GM10266 (cell line): ENCODE results near the gene HIRA.
"Not testable (repeated sequence)": the region's sequence is repeated elsewhere in the genome, so short reads cannot be mapped to it uniquely, and the experiment has no call there.

Source experiments
- DNase-seq: peaks from one replicate; pipeline ENCODE4 v3.0.0; 2012; ENCODE audit errors: extremely low spot score
- TF ChIP-seq, protein P1 (sequence below): IDR thresholded peaks from 2 replicates; pipeline ENCODE4 v1.5.1; 2012; ENCODE audit warnings: mild to moderate bottlenecking, low read depth; ENCODE audit not compliant: control insufficient read depth, insufficient read depth; ENCODE audit errors: missing control alignments

HIRA gene

DNA sequence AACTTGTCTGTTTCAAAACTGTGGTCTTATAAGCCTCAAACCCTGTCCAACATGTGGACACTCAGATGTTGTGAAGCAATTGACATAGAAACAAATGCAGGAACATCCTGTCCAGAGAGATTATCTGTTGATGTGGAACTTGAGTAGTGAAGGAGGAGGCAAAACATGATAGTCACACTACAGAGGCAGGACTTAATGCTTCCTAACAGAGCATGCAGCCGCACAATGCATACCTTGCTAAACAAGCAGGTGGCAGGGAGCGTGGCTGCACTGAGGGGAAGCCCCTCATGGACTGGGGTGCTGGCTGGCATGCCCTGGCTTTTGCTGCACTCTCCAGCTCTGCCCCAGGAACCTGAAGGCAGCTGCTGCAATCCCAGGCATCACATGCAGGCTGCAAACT is 10.6 kb upstream of the HIRA start:
- TF ChIP-seq, protein P1, sequence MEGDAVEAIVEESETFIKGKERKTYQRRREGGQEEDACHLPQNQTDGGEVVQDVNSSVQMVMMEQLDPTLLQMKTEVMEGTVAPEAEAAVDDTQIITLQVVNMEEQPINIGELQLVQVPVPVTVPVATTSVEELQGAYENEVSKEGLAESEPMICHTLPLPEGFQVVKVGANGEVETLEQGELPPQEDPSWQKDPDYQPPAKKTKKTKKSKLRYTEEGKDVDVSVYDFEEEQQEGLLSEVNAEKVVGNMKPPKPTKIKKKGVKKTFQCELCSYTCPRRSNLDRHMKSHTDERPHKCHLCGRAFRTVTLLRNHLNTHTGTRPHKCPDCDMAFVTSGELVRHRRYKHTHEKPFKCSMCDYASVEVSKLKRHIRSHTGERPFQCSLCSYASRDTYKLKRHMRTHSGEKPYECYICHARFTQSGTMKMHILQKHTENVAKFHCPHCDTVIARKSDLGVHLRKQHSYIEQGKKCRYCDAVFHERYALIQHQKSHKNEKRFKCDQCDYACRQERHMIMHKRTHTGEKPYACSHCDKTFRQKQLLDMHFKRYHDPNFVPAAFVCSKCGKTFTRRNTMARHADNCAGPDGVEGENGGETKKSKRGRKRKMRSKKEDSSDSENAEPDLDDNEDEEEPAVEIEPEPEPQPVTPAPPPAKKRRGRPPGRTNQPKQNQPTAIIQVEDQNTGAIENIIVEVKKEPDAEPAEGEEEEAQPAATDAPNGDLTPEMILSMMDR, result no peak
- no peak for DNase-seq

DNA sequence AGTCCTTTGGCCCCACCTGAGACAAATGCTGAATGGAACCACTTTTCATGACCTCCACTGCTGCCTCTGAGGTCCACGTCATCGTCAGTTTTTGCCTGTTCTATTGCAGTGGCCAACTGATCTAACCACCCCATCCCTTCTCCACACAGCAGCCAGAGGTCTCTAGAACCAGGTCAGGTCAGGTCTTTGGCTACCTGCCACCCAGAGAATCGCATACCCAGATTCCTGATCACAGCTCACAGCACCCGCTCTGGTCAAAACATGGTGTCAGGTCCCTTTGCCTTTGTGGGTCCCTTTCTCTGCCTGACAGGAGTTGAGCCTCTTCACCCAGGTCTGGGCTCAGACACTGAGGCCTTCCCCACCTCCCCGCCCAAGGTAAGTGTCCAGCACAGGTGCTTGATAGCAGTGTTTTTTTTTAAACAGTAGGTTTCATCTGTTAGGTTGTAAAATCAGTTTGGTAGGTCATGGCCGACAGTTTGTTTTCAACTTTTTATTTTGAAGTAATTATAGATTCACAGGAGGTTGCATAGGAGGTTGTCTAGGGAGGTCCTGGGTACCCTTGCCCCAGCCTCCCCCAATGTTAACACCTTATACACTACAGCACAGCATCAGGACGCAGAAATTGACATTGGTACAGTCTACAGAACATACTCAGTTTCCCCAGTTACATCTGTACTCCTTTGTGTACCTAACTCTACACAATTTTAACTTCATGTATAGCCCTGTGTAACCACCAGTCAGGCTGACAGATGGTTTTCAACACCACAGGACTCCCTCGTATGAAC is 9.1 kb upstream of the HIRA start:
- DNase-seq, result no peak
- TF ChIP-seq, protein P1, result no peak

DNA sequence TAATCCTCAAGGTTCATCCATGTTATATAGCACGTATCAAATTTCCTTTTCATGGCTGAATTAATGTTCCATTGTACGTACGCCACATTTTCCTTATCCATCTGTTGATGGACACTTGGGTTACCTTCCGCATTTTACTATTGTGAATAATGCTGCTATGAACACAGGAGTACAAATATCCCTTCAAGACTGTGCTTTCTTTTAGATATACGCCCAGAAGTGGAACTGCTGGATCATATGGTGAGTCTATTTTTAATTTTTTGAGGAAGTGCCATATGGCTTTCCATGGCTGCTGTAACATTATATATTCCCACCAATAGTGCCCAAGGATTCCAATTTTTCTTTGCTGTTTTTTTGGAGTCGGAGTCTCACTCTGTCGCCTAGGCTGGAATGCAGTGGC is 6.8 kb upstream of the HIRA start:
- TF ChIP-seq, protein P1, result no peak
- no peak for DNase-seq

DNA sequence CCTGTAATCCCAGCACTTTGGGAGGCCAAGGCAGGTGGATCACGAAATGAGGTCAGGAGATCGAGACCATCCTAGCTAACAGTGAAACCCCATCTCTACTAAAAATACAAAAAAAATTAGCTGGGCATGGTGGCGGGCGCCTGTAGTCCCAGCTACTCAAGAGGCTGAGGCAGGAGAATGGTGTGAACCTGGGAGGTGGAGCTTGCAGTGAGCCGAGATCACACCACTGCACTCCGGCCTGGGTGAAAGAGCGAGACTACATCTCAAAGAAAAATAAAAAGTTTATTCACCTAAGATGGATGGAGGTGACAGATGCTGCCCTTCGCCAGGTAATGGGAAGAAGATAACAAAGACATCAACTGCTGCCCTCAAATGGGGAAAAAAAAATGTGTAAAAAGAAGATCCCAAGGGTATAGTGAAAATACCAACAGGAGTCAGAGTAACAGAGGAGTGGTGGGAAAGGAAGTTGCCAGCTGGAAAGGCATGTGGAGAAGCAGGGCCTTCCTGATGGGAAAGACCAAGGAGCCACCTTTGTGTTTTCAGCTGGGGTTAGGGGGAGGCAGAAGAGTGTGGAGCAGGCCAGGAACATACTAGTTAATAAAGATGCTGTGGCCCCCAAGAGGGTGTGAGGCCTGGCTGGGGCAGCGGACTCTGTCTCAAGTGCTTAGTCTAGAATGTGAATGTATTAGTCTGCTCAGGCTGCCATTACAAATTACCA is 5.1 kb upstream of the HIRA start:
- DNase-seq, result not testable (repeated sequence)

DNA sequence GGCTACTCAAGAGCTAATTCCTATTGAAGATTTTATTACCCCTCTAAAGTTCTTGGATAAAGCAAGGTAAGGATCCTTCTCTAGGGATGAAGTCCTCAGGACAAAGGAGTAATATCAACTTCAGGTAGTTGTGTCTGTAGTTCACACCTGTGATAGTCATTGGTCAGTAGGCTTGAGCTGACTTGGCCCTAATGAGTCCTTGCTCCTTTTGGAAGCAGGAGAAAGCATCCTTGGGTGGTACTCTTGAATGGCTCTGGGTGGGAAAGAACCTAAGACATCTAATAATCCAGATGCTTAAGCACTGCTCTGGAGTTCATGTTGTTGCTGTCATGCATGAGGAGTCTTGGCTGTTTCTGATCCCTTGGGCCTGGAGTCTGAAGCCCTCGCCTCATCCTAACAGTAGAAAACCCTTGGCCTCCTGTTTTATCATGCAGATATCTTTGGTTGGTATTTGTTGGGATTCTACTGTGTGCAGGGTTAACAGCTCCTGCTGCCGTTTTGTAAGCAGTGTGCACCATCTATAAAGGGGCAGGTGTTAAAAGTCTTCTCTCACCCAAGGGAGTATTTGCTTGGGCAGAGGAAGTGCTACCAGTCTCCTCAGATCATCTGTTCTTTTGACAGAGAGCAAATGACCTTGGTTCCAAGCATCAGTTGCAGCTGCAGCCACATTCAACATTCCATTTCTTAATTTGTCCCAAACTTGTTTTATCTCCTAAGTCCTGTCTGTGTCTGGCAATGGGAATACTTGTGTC is 3.5 kb upstream of the HIRA start:
- no peak for DNase-seq
- TF ChIP-seq, protein P1, result no peak

DNA sequence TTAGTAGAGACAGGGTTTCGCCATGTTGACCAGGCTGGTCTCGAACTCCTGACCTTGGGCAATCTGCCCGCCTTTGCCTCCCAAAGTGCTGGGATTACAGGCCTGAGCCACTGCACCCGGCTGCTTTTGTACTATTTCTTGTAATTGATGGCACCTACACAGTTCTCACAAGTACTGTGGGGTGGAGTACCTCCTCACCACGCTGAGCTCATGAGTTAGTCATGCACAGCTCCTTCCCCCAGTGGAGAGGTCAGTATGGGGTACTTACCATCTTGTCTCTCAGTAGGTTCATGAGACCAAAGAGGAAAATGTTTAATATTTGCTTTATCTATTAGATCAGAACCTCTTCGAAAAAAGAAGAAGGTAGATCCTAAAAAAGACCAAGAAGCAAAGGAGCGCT is 2.9 kb upstream of the HIRA start:
- TF ChIP-seq, protein P1, result no peak
- DNase-seq, result no peak

DNA sequence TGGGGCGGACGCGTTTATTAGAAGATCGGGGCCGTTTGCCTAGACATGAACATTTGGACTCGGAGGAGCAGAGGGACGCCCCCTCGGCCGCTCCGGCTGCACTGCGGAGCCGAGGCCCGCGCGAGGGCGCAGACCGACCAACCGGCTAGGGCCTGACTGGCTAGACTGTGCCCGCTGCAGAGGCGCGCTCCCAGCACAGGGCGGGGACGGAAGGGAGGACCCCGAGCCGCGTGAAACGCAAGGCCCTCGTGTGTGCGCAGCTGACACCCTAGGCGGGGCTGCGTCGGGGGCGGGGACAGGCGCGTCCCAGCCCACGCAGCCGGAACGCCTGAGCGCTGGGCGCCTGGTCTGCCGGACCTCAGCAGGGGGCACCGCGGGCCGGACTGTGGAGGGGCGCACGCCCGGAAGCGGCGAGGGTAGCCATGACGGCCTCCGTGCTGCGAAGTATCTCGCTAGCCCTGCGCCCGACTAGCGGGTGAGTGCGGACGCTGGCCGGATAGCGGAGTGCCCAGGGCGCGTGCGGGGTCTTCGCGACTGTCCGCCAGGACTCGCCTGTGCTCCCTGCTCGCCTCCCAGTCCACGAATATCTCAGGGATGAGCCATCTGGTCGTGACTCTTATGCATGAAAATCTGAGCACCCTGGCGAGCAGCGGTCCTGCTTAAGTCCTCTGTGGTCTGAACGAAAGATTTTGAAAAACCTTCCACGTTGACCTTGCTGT is 759 bp upstream of the HIRA start, which contains the start of gene MRPL40:
Gene MRPL40, plus strand, starts transcription at position 413 of the 719 bp plus-strand sequence. Its CDS starts 10 bp downstream, at position 423.
- TF ChIP-seq, protein P1, result no peak
- peak; percentile 97 for DNase-seq
